Suprapubic skin (tissue), 4 donors: ENCODE data around the gene BLOC1S1.

Experiments
- POLR2A ChIP-seq, 2 donors: fragments of 450-650 bp; IDR thresholded peaks; one replicate each; pipeline ENCODE4 v1.6.1; 2017; ENCODE audit warnings: antibody characterized with exemption in 2 of 2, mild to moderate bottlenecking in 2 of 2, moderate library complexity in 2 of 2
- POLR2AphosphoS5 ChIP-seq, 3 donors: sonication (generic); formaldehyde crosslinking; IDR thresholded peaks; one replicate each; pipeline ENCODE4 v1.6.1; 2017; ENCODE audit warnings: antibody characterized with exemption in 3 of 3
- TF ChIP-seq, protein P1 (sequence below), 2 donors: fragments of 200-600 bp in 1 of 2; fragments of 450-650 bp in 1 of 2; sonication (generic) in 1 of 2; IDR thresholded peaks; one replicate each; pipeline ENCODE4 v1.5.1; 2016 to 2019; ENCODE audit warnings: antibody characterized with exemption in 2 of 2, mild to moderate bottlenecking in 1 of 2, moderate library complexity in 1 of 2

DNA sequence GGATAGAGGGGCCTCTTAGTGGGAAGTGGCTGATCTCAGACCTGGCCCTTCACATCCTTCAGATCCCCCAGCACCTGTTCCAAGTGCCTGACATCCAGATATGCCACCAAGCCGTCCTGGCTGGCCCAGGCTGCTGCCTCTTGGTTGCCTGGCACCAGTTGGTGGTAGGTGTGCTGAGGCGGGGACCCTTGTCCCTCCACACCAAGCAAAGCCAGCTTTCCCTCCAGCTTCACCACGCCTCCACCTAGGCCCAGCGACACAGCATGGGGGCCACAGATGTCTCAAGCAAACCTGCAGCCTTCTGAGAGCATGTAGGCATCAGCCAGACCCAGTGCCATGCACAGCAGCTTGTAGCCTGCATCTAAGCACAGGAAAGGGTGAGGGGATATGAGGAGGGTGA is 16.4 kb downstream of the BLOC1S1 start:
- TF ChIP-seq, protein P1, sequence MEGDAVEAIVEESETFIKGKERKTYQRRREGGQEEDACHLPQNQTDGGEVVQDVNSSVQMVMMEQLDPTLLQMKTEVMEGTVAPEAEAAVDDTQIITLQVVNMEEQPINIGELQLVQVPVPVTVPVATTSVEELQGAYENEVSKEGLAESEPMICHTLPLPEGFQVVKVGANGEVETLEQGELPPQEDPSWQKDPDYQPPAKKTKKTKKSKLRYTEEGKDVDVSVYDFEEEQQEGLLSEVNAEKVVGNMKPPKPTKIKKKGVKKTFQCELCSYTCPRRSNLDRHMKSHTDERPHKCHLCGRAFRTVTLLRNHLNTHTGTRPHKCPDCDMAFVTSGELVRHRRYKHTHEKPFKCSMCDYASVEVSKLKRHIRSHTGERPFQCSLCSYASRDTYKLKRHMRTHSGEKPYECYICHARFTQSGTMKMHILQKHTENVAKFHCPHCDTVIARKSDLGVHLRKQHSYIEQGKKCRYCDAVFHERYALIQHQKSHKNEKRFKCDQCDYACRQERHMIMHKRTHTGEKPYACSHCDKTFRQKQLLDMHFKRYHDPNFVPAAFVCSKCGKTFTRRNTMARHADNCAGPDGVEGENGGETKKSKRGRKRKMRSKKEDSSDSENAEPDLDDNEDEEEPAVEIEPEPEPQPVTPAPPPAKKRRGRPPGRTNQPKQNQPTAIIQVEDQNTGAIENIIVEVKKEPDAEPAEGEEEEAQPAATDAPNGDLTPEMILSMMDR (IDR thresholded peaks at IDR 0.05), result no peak
- TF ChIP-seq POLR2A (IDR thresholded peaks at IDR 0.05) (no peak), POLR2AphosphoS5 (IDR thresholded peaks at IDR 0.05) (no peak)
